ENCODE measurements around the gene APH1A. TPM values are rescaled to one million over a fixed set of nuclear protein-coding genes. Genes with fewer than 3 reads are reported as not detected.

The APH1A gene
- total and polyA plus RNA-seq, 9 of the 15 experiments (the other 6 are each of a cell fraction or from before 2014, with no cell fraction given), result 5.6 to 123 (median 77.0) TPM

DNA sequence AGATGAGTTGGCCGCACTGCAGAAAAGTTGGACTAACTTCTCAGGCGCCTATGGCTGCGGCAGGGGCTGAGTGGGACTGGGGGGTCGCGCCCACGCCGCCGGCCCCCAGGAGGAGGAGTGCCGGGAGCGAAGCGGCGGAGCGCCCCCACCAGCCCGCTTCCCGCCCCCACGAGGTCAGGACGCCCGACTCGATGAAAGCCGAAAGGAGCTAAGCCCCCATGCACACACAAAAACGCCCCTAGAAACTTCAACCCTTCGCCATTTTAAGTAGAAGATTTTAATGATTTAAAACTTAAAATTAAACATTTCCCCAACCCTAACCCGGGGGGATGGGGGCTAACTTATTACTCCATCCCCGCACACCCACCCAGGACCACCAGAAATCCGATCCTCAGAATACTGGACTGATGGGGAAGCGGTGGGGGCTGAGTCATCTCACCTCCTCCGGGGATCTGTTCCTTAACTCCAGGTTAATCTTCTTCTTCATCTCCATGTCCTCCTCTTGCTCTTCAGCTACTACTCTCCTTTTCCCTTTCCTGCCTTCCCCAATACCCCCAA lies 33.4 kb downstream of the APH1A start (continued):
- TF ChIP-seq, protein P1, sequence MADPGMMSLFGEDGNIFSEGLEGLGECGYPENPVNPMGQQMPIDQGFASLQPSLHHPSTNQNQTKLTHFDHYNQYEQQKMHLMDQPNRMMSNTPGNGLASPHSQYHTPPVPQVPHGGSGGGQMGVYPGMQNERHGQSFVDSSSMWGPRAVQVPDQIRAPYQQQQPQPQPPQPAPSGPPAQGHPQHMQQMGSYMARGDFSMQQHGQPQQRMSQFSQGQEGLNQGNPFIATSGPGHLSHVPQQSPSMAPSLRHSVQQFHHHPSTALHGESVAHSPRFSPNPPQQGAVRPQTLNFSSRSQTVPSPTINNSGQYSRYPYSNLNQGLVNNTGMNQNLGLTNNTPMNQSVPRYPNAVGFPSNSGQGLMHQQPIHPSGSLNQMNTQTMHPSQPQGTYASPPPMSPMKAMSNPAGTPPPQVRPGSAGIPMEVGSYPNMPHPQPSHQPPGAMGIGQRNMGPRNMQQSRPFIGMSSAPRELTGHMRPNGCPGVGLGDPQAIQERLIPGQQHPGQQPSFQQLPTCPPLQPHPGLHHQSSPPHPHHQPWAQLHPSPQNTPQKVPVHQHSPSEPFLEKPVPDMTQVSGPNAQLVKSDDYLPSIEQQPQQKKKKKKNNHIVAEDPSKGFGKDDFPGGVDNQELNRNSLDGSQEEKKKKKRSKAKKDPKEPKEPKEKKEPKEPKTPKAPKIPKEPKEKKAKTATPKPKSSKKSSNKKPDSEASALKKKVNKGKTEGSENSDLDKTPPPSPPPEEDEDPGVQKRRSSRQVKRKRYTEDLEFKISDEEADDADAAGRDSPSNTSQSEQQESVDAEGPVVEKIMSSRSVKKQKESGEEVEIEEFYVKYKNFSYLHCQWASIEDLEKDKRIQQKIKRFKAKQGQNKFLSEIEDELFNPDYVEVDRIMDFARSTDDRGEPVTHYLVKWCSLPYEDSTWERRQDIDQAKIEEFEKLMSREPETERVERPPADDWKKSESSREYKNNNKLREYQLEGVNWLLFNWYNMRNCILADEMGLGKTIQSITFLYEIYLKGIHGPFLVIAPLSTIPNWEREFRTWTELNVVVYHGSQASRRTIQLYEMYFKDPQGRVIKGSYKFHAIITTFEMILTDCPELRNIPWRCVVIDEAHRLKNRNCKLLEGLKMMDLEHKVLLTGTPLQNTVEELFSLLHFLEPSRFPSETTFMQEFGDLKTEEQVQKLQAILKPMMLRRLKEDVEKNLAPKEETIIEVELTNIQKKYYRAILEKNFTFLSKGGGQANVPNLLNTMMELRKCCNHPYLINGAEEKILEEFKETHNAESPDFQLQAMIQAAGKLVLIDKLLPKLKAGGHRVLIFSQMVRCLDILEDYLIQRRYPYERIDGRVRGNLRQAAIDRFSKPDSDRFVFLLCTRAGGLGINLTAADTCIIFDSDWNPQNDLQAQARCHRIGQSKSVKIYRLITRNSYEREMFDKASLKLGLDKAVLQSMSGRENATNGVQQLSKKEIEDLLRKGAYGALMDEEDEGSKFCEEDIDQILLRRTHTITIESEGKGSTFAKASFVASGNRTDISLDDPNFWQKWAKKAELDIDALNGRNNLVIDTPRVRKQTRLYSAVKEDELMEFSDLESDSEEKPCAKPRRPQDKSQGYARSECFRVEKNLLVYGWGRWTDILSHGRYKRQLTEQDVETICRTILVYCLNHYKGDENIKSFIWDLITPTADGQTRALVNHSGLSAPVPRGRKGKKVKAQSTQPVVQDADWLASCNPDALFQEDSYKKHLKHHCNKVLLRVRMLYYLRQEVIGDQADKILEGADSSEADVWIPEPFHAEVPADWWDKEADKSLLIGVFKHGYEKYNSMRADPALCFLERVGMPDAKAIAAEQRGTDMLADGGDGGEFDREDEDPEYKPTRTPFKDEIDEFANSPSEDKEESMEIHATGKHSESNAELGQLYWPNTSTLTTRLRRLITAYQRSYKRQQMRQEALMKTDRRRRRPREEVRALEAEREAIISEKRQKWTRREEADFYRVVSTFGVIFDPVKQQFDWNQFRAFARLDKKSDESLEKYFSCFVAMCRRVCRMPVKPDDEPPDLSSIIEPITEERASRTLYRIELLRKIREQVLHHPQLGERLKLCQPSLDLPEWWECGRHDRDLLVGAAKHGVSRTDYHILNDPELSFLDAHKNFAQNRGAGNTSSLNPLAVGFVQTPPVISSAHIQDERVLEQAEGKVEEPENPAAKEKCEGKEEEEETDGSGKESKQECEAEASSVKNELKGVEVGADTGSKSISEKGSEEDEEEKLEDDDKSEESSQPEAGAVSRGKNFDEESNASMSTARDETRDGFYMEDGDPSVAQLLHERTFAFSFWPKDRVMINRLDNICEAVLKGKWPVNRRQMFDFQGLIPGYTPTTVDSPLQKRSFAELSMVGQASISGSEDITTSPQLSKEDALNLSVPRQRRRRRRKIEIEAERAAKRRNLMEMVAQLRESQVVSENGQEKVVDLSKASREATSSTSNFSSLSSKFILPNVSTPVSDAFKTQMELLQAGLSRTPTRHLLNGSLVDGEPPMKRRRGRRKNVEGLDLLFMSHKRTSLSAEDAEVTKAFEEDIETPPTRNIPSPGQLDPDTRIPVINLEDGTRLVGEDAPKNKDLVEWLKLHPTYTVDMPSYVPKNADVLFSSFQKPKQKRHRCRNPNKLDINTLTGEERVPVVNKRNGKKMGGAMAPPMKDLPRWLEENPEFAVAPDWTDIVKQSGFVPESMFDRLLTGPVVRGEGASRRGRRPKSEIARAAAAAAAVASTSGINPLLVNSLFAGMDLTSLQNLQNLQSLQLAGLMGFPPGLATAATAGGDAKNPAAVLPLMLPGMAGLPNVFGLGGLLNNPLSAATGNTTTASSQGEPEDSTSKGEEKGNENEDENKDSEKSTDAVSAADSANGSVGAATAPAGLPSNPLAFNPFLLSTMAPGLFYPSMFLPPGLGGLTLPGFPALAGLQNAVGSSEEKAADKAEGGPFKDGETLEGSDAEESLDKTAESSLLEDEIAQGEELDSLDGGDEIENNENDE (IDR thresholded peaks at IDR 0.05; ENCODE audit: low read depth, low read length), result no peak
- TF ChIP-seq CHD4 (IDR thresholded peaks at IDR 0.05; ENCODE audit: insufficient read depth, insufficient replicate concordance, low read depth, low read length, poor library complexity, severe bottlenecking) (no peak), ZNF311 (CRISPR knock-in tag; IDR thresholded peaks at IDR 0.05) (no peak), MCM2 (IDR thresholded peaks at IDR 0.05; ENCODE audit: low read depth) (no peak), HNRNPH1 (optimal IDR thresholded peaks at IDR 0.05; ENCODE audit: low read depth, low read length) (no peak), GTF2F1 (IDR thresholded peaks at IDR 0.05; ENCODE audit: low read depth, low read length) (no peak), YY1 (IDR thresholded peaks at IDR 0.05; ENCODE audit: borderline replicate concordance in 1 of 3, control insufficient read depth in 1 of 3, extremely low read depth in 1 of 3, insufficient read depth in 3 of 3, insufficient read length in 1 of 3, insufficient replicate concordance in 2 of 3, low read depth in 1 of 3, low read length in 2 of 3) (peak in 1 of 3 experiments; percentile 1), SIN3A (IDR thresholded peaks at IDR 0.05; ENCODE audit: borderline replicate concordance in 2 of 2, control insufficient read depth in 1 of 2, low read depth in 2 of 2, low read length in 2 of 2) (peak in 1 of 2 experiments; percentile 30; a peak in 1 of 4 replicates), EZH2 (IDR thresholded peaks at IDR 0.05; ENCODE audit: borderline replicate concordance, low read depth, low read length) (no peak), GATA2 (CRISPR knock-in tag; IDR thresholded peaks at IDR 0.05) (no peak), HCFC1 (IDR thresholded peaks at IDR 0.05; ENCODE audit: low read depth, low read length) (no peak), ZNF3 (CRISPR knock-in tag; IDR thresholded peaks at IDR 0.05) (no peak)
- TF ChIP-seq, protein P2, sequence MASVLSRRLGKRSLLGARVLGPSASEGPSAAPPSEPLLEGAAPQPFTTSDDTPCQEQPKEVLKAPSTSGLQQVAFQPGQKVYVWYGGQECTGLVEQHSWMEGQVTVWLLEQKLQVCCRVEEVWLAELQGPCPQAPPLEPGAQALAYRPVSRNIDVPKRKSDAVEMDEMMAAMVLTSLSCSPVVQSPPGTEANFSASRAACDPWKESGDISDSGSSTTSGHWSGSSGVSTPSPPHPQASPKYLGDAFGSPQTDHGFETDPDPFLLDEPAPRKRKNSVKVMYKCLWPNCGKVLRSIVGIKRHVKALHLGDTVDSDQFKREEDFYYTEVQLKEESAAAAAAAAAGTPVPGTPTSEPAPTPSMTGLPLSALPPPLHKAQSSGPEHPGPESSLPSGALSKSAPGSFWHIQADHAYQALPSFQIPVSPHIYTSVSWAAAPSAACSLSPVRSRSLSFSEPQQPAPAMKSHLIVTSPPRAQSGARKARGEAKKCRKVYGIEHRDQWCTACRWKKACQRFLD (CRISPR knock-in tag; IDR thresholded peaks at IDR 0.05), result no peak
- TF ChIP-seq, protein P3, sequence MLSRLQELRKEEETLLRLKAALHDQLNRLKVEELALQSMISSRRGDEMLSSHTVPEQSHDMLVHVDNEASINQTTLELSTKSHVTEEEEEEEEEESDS (CRISPR knock-in tag; IDR thresholded peaks at IDR 0.05), result no peak

Data from K562 (cell line).